ENCODE results near the gene KLHL3. TPM values are rescaled to one million over a fixed set of nuclear protein-coding genes. Genes with fewer than 3 reads are reported as not detected.

Gene KLHL3
- total and polyA plus RNA-seq, 9 of the 15 experiments (the other 6 are each of a cell fraction or from before 2014, with no cell fraction given): under 0.01 to 1.5 (median 0.22) TPM

GRCh38 chr5:137611011-137611580 lies 124.8 kb downstream of the KLHL3 start (continued):
- TF ChIP-seq MGA (IDR thresholded peaks at IDR 0.05) (no peak), ZNF253 (CRISPR knock-in tag; conservative IDR thresholded peaks at IDR 0.05) (no peak), CBX8 (IDR thresholded peaks at IDR 0.05; ENCODE audit: borderline replicate concordance, extremely low read depth, low read depth, low read length, poor library complexity, severe bottlenecking) (no peak), BCOR (IDR thresholded peaks at IDR 0.05) (no peak), TAF1 (IDR thresholded peaks at IDR 0.05; ENCODE audit: control insufficient read depth, extremely low read depth, insufficient read depth, low read length, severe bottlenecking) (no peak), ZNF764 (CRISPR knock-in tag; IDR thresholded peaks at IDR 0.05; ENCODE audit: low read depth) (no peak), KLF6 (CRISPR knock-in tag; IDR thresholded peaks at IDR 0.05; ENCODE audit: borderline replicate concordance) (no peak), ZNF586 (CRISPR knock-in tag; conservative IDR thresholded peaks at IDR 0.05) (no peak), CBFA2T2 (conservative IDR thresholded peaks at IDR 0.05) (no peak), NEUROD1 (IDR thresholded peaks at IDR 0.05; ENCODE audit: borderline replicate concordance, low read depth, low read length, partially characterized antibody) (no peak), SMAD3 (CRISPR knock-in tag; conservative IDR thresholded peaks at IDR 0.05) (no peak)
- TF ChIP-seq, protein P1, sequence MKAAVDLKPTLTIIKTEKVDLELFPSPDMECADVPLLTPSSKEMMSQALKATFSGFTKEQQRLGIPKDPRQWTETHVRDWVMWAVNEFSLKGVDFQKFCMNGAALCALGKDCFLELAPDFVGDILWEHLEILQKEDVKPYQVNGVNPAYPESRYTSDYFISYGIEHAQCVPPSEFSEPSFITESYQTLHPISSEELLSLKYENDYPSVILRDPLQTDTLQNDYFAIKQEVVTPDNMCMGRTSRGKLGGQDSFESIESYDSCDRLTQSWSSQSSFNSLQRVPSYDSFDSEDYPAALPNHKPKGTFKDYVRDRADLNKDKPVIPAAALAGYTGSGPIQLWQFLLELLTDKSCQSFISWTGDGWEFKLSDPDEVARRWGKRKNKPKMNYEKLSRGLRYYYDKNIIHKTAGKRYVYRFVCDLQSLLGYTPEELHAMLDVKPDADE (conservative IDR thresholded peaks at IDR 0.05; ENCODE audit: control insufficient read depth, low read depth, low read length): no peak
